ENCODE results near the gene SUGCT.

SUGCT gene

DNA sequence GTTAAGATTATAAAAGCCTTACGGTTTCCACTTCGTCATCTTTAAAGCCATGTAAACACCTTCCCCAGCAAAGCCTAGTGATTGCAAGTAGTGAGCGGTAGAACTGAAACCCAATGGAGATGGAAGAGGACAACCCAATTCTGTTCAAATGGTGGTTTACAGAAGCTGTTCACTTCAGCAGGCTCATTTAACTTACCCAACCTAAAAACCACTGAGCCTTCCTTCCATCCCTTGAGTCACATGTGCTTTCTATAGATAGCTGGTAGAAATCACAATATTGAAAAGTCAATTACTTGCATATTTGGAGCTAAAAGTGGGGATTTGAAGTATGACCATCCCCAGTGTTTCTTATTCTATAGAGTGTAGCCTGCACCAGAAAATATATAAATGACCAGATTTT, 667.7 kb downstream of the SUGCT start:
- Histone ChIP-seq H3K9me2 (replicated peaks; ENCODE audit: insufficient read depth, low read length) (no peaks in the 10 kb centered on the region), H3K9ac (ENCODE audit: low read length) (no peak overlapping the region), H2AFZ (ENCODE audit: low read length) (no peak overlapping the region), H3K4me2 (ENCODE audit: low read depth, low read length) (no peak overlapping the region), H3K36me3 (replicated peaks; ENCODE audit: insufficient read depth, low read length) (no peaks in the 10 kb centered on the region), H3K27ac (ENCODE audit: low read length) (no peak overlapping the region), H4K20me1 (ENCODE audit: insufficient read depth, low read length) (no peaks in the 10 kb centered on the region), H3F3A (ENCODE audit: insufficient read depth, low read length) (no peaks in the 10 kb centered on the region), H3K79me2 (ENCODE audit: low read length) (no peaks in the 10 kb centered on the region), H3K9me3 (replicated peaks; ENCODE audit: insufficient read depth, low read length) (no peaks in the 10 kb centered on the region), H3K27me3 (replicated peaks; ENCODE audit: insufficient read depth, low read length) (no peaks in the 10 kb centered on the region), H3K4me1 (ENCODE audit: low read length) (no peaks in the 10 kb centered on the region), H3K4me3 (ENCODE audit: low read length) (no peak overlapping the region)
- TF ChIP-seq CTCF (IDR thresholded peaks at IDR 0.05; ENCODE audit: low read length) (no peak), EZH2 (optimal IDR thresholded peaks at IDR 0.05; ENCODE audit: low read depth, low read length) (no peak), EZH2phosphoT487 (IDR thresholded peaks at IDR 0.05; ENCODE audit: low read length) (no peak)
- no peak for DNase-seq

DNA sequence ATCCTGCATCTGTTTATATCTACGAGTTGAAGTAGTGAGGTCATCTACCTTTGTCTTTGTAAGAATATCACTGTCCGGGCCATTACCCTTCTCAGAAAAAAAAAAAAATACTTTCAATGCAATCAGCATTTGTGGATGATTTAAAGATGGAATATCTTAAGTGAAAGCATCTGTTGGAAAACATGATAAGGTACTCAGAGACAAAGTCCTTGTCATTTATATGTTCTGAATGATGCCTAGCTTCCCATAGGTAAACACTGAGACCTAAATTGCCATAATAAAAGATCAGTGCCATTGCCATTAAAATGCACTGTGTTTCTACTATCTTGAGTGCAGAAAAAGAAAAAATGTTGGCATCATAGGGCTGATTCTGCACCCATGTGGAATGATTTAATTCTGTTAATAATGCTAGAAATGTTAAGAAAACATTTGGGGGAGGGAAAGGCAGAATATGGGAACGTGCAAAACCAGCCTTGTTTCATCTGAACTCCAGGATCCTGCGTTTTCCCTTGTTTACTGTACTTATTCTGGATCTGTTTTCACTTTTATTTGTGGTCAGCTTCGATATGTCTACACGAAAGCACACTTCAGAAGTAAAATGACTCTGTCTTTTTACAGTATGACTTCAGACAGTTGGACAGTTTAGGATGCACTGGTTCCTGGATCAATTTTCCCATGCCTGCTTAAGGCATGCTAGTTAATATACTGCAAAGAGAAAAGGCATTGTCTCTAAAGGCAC, 669.8 kb downstream of the SUGCT start:
- H3K4me3 ChIP-seq (ENCODE audit: low read length) = no peak overlapping the region
- H3F3A ChIP-seq (ENCODE audit: insufficient read depth, low read length) = no peaks in the 10 kb centered on the region
- H3K9me3 ChIP-seq (replicated peaks; ENCODE audit: insufficient read depth, low read length) = no peaks in the 10 kb centered on the region
- no peaks in the 10 kb centered on the region for H3K4me1 ChIP-seq (ENCODE audit: low read length)
- H3K4me2 ChIP-seq (ENCODE audit: low read depth, low read length) = no peak overlapping the region
- no peaks in the 10 kb centered on the region for H4K20me1 ChIP-seq (ENCODE audit: insufficient read depth, low read length)
- H3K79me2 ChIP-seq (ENCODE audit: low read length) = no peaks in the 10 kb centered on the region
- H3K27ac ChIP-seq (ENCODE audit: low read length) = no peak overlapping the region
- no peak for DNase-seq
- H3K36me3 ChIP-seq (replicated peaks; ENCODE audit: insufficient read depth, low read length) = no peaks in the 10 kb centered on the region
- H3K27me3 ChIP-seq (replicated peaks; ENCODE audit: insufficient read depth, low read length) = no peaks in the 10 kb centered on the region
- no peaks in the 10 kb centered on the region for H3K9me2 ChIP-seq (replicated peaks; ENCODE audit: insufficient read depth, low read length)
- no peak for TF ChIP-seq EZH2phosphoT487 (IDR thresholded peaks at IDR 0.05; ENCODE audit: low read length)
- TF ChIP-seq EZH2 (optimal IDR thresholded peaks at IDR 0.05; ENCODE audit: low read depth, low read length) = no peak
- TF ChIP-seq CTCF (IDR thresholded peaks at IDR 0.05; ENCODE audit: low read length) = no peak
- H2AFZ ChIP-seq (ENCODE audit: low read length) = no peak overlapping the region
- no peak overlapping the region for H3K9ac ChIP-seq (ENCODE audit: low read length)

- Histone ChIP-seq H3K4me1 (ENCODE audit: low read length) (no peaks in the 10 kb centered on the region), H2AFZ (ENCODE audit: low read length) (no peak overlapping the region), H3K79me2 (ENCODE audit: low read length) (no peaks in the 10 kb centered on the region), H3K4me3 (ENCODE audit: low read length) (no peak overlapping the region), H3K36me3 (replicated peaks; ENCODE audit: insufficient read depth, low read length) (no peaks in the 10 kb centered on the region), H3K9me2 (replicated peaks; ENCODE audit: insufficient read depth, low read length) (no peaks in the 10 kb centered on the region), H3K9ac (ENCODE audit: low read length) (no peak overlapping the region), H3K27ac (ENCODE audit: low read length) (no peak overlapping the region), H3K4me2 (ENCODE audit: low read depth, low read length) (no peak overlapping the region), H3K9me3 (replicated peaks; ENCODE audit: insufficient read depth, low read length) (no peaks in the 10 kb centered on the region), H4K20me1 (ENCODE audit: insufficient read depth, low read length) (no peaks in the 10 kb centered on the region), H3K27me3 (replicated peaks; ENCODE audit: insufficient read depth, low read length) (no peaks in the 10 kb centered on the region), H3F3A (ENCODE audit: insufficient read depth, low read length) (no peaks in the 10 kb centered on the region)
- TF ChIP-seq EZH2phosphoT487 (IDR thresholded peaks at IDR 0.05; ENCODE audit: low read length) = no peak
- TF ChIP-seq CTCF (IDR thresholded peaks at IDR 0.05; ENCODE audit: low read length) = no peak
- TF ChIP-seq EZH2 (optimal IDR thresholded peaks at IDR 0.05; ENCODE audit: low read depth, low read length) = no peak
- DNase-seq = no peak
Measured at GRCh38 chr7:40805361-40805760, 670.6 kb downstream of the SUGCT start.
